ENCODE results near the gene KRT77. TPM values are rescaled to one million over a fixed set of nuclear protein-coding genes. Genes with fewer than 3 reads are reported as not detected.

Gene KRT77
- total RNA-seq, 1 experiment from 2014 or later = not detected

DNA sequence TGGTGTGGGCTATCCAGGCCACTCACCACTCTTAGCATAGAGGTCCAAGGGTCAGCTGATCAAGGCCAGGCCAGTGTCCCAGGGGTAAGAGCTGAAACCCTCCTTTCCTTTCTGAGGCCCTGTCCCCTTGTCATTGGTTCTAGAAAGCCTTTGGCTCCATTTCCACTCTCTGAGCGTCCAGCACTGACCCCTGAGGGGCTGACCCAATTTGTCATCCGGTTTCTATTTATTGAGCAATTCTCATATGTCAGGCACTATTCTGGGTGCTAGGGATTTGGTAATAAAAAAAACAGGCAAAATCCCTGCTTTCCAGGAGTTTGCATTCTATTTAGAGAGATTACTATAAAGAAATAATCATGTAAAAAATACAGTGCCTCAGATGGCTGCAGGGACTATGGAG, 3.4 kb downstream of the KRT77 start (continued):
- TF ChIP-seq, protein P1, sequence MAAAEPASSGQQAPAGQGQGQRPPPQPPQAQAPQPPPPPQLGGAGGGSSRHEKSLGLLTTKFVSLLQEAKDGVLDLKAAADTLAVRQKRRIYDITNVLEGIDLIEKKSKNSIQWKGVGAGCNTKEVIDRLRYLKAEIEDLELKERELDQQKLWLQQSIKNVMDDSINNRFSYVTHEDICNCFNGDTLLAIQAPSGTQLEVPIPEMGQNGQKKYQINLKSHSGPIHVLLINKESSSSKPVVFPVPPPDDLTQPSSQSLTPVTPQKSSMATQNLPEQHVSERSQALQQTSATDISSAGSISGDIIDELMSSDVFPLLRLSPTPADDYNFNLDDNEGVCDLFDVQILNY (CRISPR knock-in tag; IDR thresholded peaks at IDR 0.05) = no peak
- TF ChIP-seq FOXP1 (CRISPR knock-in tag; IDR thresholded peaks at IDR 0.05; ENCODE audit: borderline replicate concordance) (no peak), OVOL2 (CRISPR knock-in tag; IDR thresholded peaks at IDR 0.05; ENCODE audit: borderline replicate concordance) (no peak)
- TF ChIP-seq, protein P2, sequence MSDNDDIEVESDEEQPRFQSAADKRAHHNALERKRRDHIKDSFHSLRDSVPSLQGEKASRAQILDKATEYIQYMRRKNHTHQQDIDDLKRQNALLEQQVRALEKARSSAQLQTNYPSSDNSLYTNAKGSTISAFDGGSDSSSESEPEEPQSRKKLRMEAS (CRISPR knock-in tag; IDR thresholded peaks at IDR 0.05) = no peak
- TF ChIP-seq, protein P3, sequence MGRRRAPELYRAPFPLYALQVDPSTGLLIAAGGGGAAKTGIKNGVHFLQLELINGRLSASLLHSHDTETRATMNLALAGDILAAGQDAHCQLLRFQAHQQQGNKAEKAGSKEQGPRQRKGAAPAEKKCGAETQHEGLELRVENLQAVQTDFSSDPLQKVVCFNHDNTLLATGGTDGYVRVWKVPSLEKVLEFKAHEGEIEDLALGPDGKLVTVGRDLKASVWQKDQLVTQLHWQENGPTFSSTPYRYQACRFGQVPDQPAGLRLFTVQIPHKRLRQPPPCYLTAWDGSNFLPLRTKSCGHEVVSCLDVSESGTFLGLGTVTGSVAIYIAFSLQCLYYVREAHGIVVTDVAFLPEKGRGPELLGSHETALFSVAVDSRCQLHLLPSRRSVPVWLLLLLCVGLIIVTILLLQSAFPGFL (CRISPR knock-in tag; IDR thresholded peaks at IDR 0.05; ENCODE audit: borderline replicate concordance) = no peak
- TF ChIP-seq, protein P4, sequence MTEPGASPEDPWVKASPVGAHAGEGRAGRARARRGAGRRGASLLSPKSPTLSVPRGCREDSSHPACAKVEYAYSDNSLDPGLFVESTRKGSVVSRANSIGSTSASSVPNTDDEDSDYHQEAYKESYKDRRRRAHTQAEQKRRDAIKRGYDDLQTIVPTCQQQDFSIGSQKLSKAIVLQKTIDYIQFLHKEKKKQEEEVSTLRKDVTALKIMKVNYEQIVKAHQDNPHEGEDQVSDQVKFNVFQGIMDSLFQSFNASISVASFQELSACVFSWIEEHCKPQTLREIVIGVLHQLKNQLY (CRISPR knock-in tag; IDR thresholded peaks at IDR 0.05) = no peak
- TF ChIP-seq, protein P5, sequence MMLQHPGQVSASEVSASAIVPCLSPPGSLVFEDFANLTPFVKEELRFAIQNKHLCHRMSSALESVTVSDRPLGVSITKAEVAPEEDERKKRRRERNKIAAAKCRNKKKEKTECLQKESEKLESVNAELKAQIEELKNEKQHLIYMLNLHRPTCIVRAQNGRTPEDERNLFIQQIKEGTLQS (CRISPR knock-in tag; conservative IDR thresholded peaks at IDR 0.05) = no peak

DNA sequence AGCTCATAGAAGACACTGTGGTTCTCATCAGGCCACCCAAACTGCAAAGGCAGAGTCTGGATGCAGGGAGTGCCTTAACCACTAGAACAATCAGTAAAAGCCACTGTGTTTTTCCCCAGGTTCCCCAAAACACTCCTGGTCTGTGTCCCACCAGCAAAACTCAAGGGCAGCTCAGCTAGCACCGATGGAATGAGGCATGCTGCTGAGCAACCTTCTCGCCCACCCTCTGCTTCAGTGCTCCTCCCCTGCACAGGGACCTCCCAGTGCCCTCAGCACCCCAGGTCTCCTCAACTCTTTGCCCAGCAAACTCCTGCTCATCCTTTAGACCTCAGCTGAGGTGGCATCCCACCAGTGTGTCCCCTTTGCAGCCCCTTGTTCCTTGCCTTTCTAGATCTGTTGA, 4.0 kb downstream of the KRT77 start:
- ChIA-PET POLR2A (interaction anchor here (0.7 kb wide), 1 partner anchor 121 kb away, joined by 6 read pairs; no protein-coding TSS in a partner anchor), CTCF (interaction anchor here (0.6 to 1.4 kb wide), 3 partner anchors 32 to 320 kb away, joined by 3 read pairs; no protein-coding TSS in a partner anchor)
- TF ChIP-seq, protein P6, sequence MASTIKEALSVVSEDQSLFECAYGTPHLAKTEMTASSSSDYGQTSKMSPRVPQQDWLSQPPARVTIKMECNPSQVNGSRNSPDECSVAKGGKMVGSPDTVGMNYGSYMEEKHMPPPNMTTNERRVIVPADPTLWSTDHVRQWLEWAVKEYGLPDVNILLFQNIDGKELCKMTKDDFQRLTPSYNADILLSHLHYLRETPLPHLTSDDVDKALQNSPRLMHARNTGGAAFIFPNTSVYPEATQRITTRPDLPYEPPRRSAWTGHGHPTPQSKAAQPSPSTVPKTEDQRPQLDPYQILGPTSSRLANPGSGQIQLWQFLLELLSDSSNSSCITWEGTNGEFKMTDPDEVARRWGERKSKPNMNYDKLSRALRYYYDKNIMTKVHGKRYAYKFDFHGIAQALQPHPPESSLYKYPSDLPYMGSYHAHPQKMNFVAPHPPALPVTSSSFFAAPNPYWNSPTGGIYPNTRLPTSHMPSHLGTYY (CRISPR knock-in tag; IDR thresholded peaks at IDR 0.05) = no peak
- TF ChIP-seq, protein P7, sequence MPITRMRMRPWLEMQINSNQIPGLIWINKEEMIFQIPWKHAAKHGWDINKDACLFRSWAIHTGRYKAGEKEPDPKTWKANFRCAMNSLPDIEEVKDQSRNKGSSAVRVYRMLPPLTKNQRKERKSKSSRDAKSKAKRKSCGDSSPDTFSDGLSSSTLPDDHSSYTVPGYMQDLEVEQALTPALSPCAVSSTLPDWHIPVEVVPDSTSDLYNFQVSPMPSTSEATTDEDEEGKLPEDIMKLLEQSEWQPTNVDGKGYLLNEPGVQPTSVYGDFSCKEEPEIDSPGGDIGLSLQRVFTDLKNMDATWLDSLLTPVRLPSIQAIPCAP (CRISPR knock-in tag; IDR thresholded peaks at IDR 0.05) = no peak
- TF ChIP-seq ZNF423 (CRISPR knock-in tag; IDR thresholded peaks at IDR 0.05) = no peak
- TF ChIP-seq, protein P1 (CRISPR knock-in tag; IDR thresholded peaks at IDR 0.05) = no peak
- TF ChIP-seq, protein P3 (CRISPR knock-in tag; IDR thresholded peaks at IDR 0.05; ENCODE audit: borderline replicate concordance) = no peak
- TF ChIP-seq ZBTB21 (CRISPR knock-in tag; IDR thresholded peaks at IDR 0.05; ENCODE audit: borderline replicate concordance) = no peak
- TF ChIP-seq JAZF1 (CRISPR knock-in tag; IDR thresholded peaks at IDR 0.05) = no peak
- TF ChIP-seq ETV6 (CRISPR knock-in tag; IDR thresholded peaks at IDR 0.05) = no peak
- TF ChIP-seq TEAD4 (CRISPR knock-in tag; IDR thresholded peaks at IDR 0.05) = no peak
- no peak for TF ChIP-seq FOXJ3 (CRISPR knock-in tag; IDR thresholded peaks at IDR 0.05; ENCODE audit: borderline replicate concordance)
- TF ChIP-seq, protein P8, sequence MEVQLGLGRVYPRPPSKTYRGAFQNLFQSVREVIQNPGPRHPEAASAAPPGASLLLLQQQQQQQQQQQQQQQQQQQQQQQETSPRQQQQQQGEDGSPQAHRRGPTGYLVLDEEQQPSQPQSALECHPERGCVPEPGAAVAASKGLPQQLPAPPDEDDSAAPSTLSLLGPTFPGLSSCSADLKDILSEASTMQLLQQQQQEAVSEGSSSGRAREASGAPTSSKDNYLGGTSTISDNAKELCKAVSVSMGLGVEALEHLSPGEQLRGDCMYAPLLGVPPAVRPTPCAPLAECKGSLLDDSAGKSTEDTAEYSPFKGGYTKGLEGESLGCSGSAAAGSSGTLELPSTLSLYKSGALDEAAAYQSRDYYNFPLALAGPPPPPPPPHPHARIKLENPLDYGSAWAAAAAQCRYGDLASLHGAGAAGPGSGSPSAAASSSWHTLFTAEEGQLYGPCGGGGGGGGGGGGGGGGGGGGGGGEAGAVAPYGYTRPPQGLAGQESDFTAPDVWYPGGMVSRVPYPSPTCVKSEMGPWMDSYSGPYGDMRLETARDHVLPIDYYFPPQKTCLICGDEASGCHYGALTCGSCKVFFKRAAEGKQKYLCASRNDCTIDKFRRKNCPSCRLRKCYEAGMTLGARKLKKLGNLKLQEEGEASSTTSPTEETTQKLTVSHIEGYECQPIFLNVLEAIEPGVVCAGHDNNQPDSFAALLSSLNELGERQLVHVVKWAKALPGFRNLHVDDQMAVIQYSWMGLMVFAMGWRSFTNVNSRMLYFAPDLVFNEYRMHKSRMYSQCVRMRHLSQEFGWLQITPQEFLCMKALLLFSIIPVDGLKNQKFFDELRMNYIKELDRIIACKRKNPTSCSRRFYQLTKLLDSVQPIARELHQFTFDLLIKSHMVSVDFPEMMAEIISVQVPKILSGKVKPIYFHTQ (CRISPR knock-in tag; IDR thresholded peaks at IDR 0.05) = no peak
- no peak for TF ChIP-seq IRF2 (CRISPR knock-in tag; IDR thresholded peaks at IDR 0.05; ENCODE audit: borderline replicate concordance, low read depth)
- Mint-ChIP-seq H3K27ac (no peak overlapping the region), H3K4me3 (no peak overlapping the region), H3K9me3 (no peaks in the 10 kb centered on the region), H3K4me1 (peaks cover 12% of the 10 kb centered on the region), H3K36me3 (no peaks in the 10 kb centered on the region), H3K27me3 (ENCODE audit: low read depth) (peaks cover 8% of the 10 kb centered on the region)
- no peak for DNase-seq (ENCODE audit: low spot score)
- no peak for ATAC-seq

All from WTC11 (cell line).